NB4 (cell line): ENCODE results near the gene SCAF4.

Experiments used
- POLR2A ChIP-seq: IDR thresholded peaks from 2 replicates; pipeline ENCODE4 v1.6.1; 2011; ENCODE audit warnings: mild to moderate bottlenecking; ENCODE audit not compliant: insufficient read length; ENCODE audit errors: extremely low read depth
- TF ChIP-seq, protein P1 (sequence below): IDR thresholded peaks from one replicate; pipeline ENCODE4 v1.5.1; 2012; ENCODE audit warnings: low read depth, low read length

DNA sequence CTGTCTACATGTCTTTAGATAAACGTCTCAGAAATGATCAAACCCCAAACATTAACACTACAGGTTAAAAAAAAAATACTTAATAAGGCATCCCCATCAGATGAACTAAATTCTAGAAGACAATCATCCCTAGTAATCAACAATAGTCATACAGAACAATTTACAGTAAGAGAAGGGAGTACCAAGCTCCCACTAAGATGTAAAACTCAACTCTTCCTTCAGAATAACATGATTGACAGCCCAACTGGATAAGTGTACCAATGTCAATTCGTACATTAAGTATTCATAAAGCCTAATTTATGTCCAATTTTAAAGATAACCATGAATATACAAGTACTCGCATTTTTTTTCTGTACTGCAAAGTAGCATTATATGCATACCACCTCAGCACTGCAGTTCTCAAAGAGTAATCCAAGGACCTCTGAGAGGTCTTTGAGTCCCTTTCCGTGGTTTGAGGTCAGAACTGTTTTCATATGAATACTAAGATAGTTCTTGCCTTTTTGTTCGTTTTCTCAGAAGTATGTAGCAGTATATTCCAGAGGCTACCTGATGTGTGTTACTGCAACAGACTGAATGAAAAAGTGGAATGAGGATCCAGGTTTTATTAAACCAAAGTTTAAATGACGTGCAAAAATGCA, 6.6 kb downstream of the SCAF4 start:
- TF ChIP-seq, protein P1, sequence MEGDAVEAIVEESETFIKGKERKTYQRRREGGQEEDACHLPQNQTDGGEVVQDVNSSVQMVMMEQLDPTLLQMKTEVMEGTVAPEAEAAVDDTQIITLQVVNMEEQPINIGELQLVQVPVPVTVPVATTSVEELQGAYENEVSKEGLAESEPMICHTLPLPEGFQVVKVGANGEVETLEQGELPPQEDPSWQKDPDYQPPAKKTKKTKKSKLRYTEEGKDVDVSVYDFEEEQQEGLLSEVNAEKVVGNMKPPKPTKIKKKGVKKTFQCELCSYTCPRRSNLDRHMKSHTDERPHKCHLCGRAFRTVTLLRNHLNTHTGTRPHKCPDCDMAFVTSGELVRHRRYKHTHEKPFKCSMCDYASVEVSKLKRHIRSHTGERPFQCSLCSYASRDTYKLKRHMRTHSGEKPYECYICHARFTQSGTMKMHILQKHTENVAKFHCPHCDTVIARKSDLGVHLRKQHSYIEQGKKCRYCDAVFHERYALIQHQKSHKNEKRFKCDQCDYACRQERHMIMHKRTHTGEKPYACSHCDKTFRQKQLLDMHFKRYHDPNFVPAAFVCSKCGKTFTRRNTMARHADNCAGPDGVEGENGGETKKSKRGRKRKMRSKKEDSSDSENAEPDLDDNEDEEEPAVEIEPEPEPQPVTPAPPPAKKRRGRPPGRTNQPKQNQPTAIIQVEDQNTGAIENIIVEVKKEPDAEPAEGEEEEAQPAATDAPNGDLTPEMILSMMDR: no peak
- TF ChIP-seq POLR2A: no peak
